Stomach (tissue), 4 donors: ENCODE measurements around the gene ZBTB8A.

Experiments used
- CTCF ChIP-seq, 7 experiments: fragments of 450-650 bp in 4 of 7; fragments of 200-600 bp in 3 of 7; sonication (generic) in 3 of 7; IDR thresholded peaks; one replicate each; pipeline ENCODE4 v1.5.1; 2016 to 2019; ENCODE audit warnings: antibody characterized with exemption in 7 of 7, control low read depth in 2 of 7, mild to moderate bottlenecking in 1 of 7
- EP300 ChIP-seq: sonication (generic); formaldehyde crosslinking; IDR thresholded peaks from one replicate; pipeline ENCODE4 v1.6.1; 2017; ENCODE audit warnings: antibody characterized with exemption
- POLR2A ChIP-seq, 4 donors: fragments of 450-650 bp; IDR thresholded peaks; one replicate each; pipeline ENCODE4 v1.6.1; 2016; ENCODE audit warnings: antibody characterized with exemption in 4 of 4, control low read depth in 2 of 4, mild to moderate bottlenecking in 1 of 4, moderate library complexity in 1 of 4
- POLR2AphosphoS5 ChIP-seq, 3 donors: sonication (generic); formaldehyde crosslinking; IDR thresholded peaks; one replicate each; pipeline ENCODE4 v1.6.1; 2016; ENCODE audit warnings: antibody characterized with exemption in 3 of 3

DNA sequence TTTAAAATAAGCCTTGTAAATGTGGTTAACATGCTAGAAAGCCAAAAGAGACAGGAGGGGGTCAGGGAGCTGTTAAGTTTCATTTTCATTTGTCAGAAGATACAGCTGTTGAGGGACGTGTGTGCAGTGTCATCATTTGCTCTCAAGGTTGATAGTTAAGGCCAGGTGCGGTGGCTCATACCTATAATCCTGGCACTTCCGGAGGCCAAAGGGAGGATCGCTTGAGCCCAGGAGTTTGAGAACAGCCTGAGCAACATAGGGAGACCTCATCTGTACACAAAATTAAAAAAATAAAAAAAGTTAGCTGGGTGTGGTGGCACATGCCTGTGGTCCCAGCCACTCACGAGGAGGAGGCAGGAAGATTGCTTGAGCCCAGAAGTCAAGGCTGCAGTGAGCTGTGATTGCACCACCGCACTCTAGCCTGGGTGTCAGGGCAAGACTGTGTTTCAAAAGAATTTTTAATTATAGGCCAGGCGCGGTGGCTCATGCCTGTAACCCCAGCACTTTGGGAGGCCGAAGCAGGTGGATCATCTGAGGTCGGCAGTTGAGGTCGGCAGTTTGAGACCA lies 88.5 kb downstream of the ZBTB8A start:
- TF ChIP-seq CTCF (IDR thresholded peaks at IDR 0.05) (no peak), POLR2AphosphoS5 (IDR thresholded peaks at IDR 0.05) (no peak), POLR2A (IDR thresholded peaks at IDR 0.05) (no peak), EP300 (no peak)
